SKM-1 treated with dmso at 0.1 percent for 144 hours (cell line): ENCODE results near the gene POM121C.
"Not testable (repeated sequence)": the region's sequence is repeated elsewhere in the genome, so short reads cannot be mapped to it uniquely, and the experiment has no call there.

ENCODE experiments used
- DNase-seq: peaks from one replicate; lab custom pipeline; 2025; ENCODE audit not compliant: unreplicated experiment; lab: John Stamatoyannopoulos, UW

Gene POM121C

DNA sequence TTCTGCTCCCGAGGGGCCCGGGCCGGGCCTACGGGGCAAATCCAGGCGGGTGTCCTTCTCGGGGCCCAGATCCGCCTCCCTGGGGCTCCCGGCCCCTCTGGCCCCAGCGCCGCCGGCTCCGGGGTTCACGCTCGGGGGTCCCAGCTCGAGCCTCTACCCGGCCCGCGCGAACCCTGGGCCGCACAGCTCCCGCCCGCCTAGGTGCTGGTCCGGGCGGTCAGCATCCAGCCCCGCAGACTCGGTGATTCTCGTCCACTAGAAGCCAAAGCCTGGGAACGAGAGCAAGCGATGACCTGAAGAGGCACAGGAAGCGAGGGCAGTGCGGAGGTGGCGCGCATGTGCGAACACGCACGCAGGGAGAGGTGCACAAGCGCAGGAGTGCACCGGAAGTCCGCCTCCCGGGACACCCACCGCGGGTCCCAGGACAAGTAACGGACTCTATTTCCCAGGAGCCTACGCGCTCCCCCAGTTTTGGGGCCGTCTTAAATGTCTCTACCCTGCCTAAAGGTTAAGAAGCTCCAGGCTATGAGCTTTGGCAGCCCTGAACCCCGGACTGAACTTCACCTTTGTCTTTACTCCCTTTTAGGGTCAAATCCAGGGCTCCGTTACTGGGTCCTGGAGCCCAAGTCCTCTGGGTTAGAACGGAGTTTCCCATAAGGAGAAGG lies at the start of gene POM121C:
TSS of gene POM121C (minus strand) at position 321 of the 665 bp plus-strand sequence. CDS start 44,803 bp downstream, outside the sequence.
- peak; percentile 78 for DNase-seq

DNA sequence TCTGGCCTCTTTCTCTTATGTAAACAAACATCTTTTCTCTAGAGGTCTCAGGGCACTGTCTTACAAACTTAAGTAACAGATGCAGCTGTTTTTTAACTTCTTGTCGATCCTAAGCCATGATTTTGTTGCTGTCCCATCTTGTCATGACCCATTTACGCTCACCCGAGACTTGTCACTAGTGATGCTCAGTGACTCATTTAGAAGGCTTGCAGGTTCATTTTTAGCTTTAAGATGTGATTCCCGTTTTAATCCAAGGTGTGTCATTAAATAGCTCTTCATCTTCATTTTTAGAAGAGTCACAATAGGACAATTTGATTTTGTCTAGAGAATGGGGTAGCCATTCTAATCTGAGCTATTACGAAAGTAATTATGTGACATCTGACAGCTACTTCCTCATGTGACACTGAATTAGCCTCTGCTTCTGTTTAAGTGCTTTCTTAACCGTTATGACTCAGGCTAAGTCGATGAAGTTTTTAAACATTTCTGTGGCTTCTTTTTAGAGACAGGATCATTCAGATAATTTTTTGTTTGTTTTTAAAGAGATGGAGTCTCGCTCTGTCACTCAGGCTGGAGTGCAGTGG lies 48.7 kb upstream of the POM121C start:
- peak; percentile 57 for DNase-seq

DNA sequence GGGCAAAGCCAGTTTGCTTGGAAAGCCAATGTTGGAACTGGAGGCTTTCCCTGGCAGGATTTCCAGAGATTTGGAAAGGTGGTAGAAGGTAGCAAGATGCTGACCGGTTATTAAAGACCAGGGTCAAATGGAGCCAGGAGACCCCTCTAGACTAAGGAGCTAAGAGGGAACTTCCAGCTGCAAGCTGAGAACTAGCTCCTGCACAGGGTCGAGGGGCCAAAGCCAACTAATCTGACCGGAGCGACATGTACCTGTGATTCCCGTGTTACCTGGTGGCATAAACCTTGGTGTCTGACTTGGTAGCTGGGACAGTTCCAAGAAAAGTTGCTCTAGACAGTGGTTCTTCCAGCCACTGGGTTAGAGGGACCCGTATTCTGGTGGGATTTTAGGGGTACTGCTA lies 47.8 kb upstream of the POM121C start:
- no peak for DNase-seq

DNA sequence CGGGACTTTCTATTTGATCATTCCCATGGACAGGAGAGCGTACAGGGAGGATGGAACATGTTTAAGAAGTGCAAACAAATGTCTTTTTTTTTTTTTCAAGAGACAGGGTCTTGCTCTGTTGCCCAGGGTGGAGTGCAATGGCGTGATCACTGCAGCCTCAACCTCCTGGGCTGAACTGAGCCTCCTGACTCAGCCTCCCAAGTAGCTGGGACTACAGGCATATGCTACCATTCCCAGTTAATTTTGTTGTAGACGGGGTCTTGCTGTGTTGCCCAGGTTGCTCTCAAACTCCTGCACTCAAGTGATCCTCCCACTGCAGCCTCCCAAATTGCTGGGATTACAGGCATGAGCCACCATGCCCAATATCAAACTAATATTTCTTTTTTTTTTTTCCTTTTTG lies 46.5 kb upstream of the POM121C start:
- DNase-seq, result no peak

DNA sequence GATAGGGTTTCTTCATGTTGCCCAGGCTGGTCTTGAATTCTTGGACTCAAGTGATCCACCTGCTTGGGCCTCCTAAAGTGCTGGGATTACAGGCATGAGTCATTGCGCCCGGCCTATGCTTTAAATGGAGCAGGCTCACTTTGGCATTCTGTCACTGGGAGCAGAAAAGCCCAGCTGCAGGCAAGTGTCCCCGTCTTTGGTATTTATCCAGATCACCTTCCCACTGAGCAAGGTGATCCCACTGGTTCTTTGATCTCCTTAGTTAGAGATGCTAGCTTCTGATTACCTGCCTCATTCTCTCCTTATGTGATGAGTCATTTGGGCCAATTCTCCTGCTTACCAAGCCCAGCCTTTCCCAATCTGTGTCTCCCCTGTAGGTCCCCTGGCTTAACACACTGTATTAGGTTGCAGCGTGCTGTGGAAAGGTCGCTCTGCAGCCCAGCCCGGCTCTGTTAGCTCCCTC lies 45.3 kb upstream of the POM121C start:
- DNase-seq, result no peak

DNA sequence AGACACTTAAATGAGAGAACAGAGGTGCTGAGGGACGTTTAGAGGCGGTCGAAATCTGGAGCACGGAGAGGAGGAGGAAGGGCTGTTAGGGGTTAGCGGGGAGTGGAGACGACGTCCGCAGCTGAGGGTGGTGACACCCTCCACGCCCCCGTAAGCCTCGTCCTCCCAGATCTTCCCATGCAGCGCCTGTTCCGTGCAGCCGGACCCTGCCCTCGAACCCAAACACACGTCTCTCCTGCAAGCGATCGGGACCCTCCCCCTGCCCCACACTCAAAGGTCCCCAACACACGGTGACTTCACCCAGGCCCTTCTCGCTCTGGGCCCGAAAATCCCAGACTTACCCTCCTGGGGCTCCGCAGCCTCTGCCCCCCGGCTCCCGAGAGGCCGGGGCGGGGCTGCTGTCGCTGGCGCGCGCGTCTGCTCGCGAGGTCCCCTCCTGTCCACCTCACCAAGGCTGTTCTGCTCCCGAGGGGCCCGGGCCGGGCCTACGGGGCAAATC lies 41.2 kb upstream of the POM121C start:
- not testable (repeated sequence) for DNase-seq

DNA sequence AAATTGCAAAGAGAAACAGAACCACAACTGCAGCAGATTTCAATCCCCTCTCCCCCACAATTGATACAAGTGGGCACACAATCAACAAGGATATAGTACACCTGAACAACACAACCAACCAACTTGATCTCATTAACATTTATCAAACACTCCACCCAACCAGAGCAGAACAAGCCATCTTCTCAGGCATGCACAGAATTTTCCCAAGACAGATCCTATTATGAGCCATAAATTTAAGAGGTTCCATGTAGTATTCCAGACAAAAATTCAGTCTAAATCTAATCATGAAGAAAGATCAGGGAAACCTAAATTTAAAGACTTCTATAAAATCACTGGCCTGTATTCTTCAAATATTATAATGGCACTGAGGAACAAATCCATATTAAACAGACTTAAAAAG lies 35.6 kb upstream of the POM121C start:
- DNase-seq, result not testable (repeated sequence)

DNA sequence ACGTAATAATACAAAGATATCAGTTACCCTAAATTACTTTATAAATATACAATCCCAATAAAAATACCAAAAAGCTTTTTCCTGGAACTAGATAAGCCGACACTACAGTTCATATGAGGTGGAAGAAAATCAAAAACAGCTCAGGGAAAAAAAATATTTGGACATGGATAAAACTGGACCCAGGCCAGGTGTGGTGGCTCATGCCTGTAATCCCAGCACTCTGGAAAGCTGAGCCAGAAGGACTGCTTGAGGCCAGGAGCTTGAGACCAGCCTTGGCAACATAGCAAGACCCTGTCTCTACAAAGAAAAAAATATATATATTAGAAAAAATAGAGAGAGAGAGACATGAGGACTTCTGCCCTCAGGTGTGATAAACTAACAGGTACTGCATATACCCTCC lies 32.7 kb upstream of the POM121C start:
- DNase-seq, result not testable (repeated sequence)

DNA sequence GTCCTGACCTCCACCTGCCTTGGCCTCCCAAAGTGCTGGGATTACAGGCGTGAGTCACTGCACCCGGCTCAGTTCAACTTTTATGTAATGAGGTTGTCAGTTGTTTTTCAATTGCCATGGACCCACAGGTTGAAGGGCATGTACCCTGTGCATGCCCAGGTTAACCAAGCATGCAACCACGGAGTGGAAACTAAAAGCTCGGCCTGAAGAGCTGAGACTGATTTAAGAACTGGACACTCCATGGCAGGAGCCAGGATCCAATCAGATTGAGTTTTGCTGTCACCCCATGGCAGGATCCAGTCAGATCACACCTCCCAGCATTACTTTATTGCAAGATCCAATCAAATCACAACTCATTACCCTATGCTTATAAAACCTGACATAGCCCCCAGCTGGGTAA lies 22.9 kb upstream of the POM121C start:
- not testable (repeated sequence) for DNase-seq

DNA sequence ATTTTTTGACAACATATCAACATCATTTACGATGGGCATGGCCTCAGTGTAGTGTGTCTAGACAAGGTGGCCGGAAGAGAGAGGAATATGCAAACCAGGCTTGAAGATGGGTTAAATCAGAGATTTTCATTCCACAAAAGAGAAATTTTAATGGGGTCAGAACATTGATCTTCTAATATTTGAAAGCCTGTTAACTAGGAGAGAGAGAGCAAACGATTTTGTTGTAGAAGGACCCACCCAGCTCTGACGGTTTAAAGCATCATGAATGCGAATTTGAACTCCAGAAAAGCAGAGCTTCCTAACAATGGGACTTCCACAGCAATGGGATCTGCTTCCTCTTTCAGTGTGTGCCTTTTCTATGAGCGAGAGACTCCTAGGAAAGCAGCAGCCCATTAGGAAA lies 5.9 kb upstream of the POM121C start, which contains the start of gene SPDYE5:
TSS of gene SPDYE5 (plus strand) at position 301 of the 400 bp plus-strand sequence. CDS start 1,728 bp downstream, outside the sequence.
- DNase-seq, result not testable (repeated sequence)

DNA sequence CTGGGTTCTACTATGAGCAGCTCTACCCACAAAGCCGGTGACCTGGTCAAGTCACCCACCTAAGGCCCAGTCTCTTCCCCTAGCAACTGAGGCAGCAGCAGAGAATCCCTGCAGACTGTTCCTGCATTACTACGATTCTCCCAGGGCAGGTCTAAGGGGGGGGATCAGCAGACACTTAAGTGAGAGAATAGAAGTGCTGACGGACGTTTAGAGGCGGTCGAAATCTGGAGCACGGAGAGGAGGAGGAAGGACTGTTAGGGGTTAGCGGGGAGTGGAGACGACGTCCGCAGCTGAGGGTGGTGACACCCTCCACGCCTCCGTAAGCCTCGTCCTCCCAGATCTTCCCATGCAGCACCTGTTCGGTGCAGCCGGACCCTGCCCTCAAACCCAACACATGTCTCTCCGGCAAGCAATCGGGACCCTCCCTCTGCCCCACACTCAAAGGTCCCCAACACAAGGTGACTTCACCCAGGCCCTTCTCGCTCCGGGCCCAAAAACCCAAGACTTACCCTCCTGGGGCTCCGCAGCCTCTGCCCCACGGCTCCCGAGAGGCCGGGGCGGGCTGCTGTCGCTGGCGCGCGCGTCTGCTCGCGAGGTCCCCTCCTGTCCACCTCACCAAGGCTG lies 632 bp downstream of the POM121C start:
- DNase-seq, result not testable (repeated sequence)

DNA sequence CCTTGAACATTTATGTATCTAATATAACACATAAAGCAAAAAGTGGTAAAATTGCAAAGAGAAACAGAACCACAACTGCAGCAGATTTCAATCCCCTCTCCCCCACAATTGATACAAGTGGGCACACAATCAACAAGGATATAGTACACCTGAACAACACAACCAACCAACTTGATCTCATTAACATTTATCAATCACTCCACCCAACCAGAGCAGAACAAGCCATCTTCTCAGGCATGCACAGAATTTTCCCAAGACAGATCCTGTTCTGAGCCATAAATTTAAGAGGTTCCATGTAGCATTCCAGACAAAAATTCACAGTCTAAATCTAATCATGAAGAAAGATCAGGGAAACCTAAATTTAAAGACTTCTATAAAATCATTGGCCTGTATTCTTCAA lies 5.8 kb downstream of the POM121C start:
- not testable (repeated sequence) for DNase-seq

DNA sequence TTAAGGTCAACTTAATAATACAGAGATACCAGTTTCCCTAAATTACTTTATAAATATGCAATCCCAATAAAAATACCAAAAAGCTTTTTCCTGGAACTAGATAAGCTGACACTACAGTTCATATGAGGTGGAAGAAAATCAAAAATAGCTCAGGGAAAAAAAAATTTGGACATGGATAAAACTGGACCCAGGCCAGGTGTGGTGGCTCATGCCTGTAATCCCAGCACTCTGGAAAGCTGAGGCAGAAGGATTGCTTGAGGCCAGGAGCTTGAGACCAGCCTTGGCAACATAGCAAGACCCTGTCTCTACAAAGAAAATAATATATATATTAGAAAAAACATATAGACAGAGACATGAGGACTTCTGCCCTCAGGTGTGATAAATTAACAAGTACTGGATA lies 8.6 kb downstream of the POM121C start:
- DNase-seq, result not testable (repeated sequence)

DNA sequence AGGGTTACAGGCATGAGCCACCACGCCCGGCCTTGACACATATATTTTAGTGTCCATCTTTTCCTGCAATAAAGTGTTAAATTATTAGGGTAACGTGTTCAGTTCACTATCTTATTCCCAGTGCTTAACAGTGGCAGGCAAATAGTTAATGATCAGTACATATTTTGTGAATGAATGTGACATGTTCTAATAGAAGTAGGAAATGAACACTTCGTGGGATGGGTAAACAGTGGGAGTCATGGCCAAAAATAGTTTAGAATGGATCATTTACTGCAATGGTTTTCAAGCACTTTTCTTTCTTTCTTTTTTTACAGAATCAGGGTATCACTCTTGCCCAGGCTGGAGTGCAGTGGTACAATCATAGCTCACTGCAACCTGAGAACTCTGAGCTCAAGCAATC lies 15.9 kb downstream of the POM121C start:
- not testable (repeated sequence) for DNase-seq

DNA sequence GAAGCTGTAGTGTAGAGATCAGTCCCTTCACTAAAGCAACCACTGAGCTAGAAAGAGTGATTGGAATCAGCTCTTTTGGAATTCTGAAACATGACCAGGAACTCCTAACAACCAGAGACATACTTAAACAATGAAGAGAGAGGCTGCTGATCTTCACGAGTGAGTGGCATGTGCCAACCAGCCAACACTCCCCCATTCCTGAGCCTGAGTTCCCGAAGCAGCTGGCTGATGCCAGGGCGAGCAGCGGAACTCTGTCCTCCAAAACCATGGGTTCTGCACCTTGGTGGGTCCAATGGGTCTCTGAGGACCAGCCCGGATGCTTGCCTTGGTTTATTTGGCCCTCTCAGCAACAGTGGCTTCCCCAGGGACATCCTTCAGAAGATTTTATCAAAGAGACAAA lies 25.6 kb downstream of the POM121C start:
- not testable (repeated sequence) for DNase-seq

DNA sequence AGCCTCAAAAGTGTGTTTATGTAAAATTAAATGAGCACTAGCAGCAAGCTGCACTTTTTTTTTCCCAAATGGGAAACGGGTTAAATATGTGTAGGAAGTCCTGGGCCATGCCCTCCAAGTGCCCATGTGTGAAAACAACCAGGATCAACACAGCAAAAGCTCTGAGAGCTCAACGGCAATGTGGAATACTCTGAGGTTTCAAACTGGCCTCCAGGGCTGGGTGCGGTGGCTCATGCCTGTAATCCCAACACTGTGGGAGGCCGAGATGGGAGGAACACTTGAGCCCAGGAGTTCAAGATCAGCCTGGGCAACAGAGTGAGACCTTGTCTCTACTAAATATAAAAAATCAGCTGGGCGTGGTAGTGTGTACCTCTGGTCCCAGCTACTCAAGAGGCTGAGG lies 28.1 kb downstream of the POM121C start:
- DNase-seq, result not testable (repeated sequence)

DNA sequence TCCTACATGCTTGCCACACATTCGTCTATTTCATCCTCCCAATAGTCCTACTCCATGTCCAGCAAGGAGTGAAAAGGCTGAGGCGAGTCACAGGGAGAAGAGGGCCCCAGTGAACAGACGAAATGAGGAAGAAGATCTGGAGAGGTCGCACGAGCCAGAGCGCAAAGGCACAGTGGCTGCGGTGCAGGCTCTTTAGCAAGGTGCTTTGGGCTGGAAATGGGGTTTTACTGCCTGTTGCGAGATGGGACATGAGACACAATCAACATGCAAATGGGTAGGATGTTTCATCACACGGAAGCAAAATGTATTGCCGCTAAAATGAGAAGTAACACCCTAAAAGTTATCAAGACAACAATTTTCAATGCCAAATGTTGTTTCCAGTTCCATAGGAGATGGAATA lies 29.7 kb downstream of the POM121C start:
- DNase-seq, result peak; percentile 47

DNA sequence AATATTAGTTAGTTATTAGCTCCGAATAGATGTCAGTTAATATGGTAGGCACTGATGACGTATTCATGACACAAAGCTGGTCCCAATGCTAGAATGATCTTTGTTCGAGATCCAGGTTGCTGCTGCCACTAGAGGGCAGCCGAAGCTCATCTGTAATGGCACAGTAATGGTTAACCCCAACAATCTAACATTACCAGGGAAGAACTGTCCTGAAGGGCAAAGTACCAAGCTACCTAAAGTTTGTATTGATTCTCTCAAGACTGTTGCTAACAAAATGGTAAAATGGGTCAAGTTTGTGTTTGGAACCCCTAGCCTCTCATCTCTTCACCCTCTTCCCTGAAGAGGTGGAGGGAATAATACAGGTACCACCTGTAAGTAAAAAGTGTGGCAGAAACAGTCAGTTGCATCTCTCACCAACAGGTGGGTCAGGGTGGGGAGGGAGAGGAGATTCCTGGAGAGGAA lies 33.6 kb downstream of the POM121C start:
- DNase-seq, result not testable (repeated sequence)

DNA sequence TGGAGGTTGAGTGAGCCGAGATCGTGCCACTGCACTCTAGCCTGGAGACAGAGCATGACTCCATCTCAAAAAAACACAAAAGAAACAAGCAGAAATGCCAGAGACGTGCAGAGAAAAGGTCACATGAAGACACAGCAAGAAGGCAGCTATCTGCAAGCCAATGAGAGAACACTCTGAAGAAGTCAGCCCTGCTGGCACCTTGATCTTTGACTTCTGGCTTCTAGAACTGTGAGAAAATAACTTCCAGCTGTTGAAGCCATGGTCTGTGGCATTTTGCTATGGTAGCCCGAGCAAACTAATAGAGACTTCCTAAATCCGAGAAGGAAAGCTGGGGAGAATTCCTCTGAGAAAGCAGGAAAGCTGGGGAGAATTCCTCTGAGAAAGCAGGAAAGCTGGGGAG lies 36.2 kb downstream of the POM121C start:
- DNase-seq, result not testable (repeated sequence)

DNA sequence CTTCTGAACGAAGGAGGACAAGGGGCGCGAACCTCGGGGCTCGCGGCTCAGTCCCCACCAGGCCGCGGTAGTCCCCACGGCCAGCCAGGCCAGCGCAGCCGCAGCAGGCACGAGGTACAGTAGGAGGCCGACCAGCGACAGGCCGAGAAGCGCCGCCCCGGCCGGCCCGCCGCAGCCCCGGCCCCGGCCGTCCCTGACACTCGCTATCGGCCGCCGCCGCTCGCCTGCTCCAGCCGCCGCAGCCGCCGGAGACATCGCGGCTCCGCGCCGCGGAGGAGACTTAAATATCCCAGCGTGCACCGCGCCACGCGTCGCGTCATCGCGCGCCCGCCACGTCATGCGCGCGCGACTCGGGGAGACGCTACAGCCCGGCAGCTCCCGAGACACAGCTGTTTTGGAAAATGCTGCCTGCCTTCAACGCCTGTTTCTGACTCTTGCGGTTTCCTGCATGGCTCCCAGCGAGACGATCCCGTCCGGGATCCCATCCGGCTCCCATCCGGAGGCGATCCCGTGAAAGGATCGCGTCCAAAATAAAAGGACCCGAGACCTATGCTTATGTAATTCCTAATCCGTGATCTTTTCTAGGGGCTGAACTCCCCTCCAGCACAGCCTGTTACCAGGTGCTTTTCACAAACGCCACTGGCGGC lies 43.5 kb downstream of the POM121C start:
- not testable (repeated sequence) for DNase-seq

DNA sequence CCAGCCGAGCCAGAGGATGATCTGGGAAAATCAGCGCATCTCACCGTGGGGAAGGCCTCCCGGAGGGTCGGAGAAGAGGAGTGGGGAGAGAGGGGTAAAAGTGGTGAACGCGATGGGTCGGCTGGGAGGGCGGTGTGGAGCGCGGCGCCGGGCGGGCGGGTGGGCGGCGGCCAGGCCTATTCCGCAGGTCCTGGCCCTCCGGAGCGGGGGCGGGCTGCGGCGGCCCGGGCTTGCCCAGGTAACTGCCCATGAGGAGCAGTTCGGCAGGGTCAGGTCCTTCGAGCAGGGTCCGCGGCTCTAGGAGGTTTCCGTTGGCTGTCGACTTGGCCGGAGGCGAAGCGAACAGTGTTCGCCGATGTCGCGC lies 44.0 kb downstream of the POM121C start:
- DNase-seq, result not testable (repeated sequence)
